GM18507 (cell line): ENCODE measurements around the gene GPATCH11.

ENCODE experiments used
- DNase-seq: peaks from one replicate; pipeline ENCODE4 v3.0.0; 2011; ENCODE audit warnings: low read depth; ENCODE audit not compliant: insufficient read length; ENCODE audit errors: extremely low spot score
- FAIRE-seq: peaks from 2 replicates; lab custom pipeline; 2011; peaks lifted over from hg19 to GRCh38; lab: Jason Lieb, UNC

Gene GPATCH11

GRCh38 chr2:37102588-37102987 is 18.3 kb downstream of the GPATCH11 start:
- FAIRE-seq (no peak), DNase-seq (no peak)

- DNase-seq (no peak), FAIRE-seq (no peak)
Observed at GRCh38 chr2:37104178-37104577, 19.9 kb downstream of the GPATCH11 start.

- DNase-seq (no peak), FAIRE-seq (no peak)
Observed at GRCh38 chr2:37105150-37105549, 20.8 kb downstream of the GPATCH11 start.

GRCh38 chr2:37109523-37109922 is 25.2 kb downstream of the GPATCH11 start:
- DNase-seq (no peak), FAIRE-seq (no peak)

- DNase-seq, result no peak
Observed at GRCh38 chr2:37110306-37111212, 26.2 kb downstream of the GPATCH11 start.

GRCh38 chr2:37111958-37112357 is 27.6 kb downstream of the GPATCH11 start:
- DNase-seq, result no peak
- no peak for FAIRE-seq

More at GRCh38 chr2:37110306-37111212, 26.2 kb downstream of the GPATCH11 start:
- no peak for FAIRE-seq

- FAIRE-seq, result no peak
Observed at GRCh38 chr2:37117566-37117965, 33.2 kb downstream of the GPATCH11 start.

GRCh38 chr2:37119157-37119556 is 34.8 kb downstream of the GPATCH11 start:
- FAIRE-seq, result no peak
- no peak for DNase-seq

More at GRCh38 chr2:37117566-37117965, 33.2 kb downstream of the GPATCH11 start:
- no peak for DNase-seq

GRCh38 chr2:37125416-37125815 is 41.1 kb downstream of the GPATCH11 start:
- no peak for FAIRE-seq
- DNase-seq, result no peak

GRCh38 chr2:37132914-37133313 is 48.6 kb downstream of the GPATCH11 start:
- DNase-seq (no peak), FAIRE-seq (no peak)

GRCh38 chr2:37142546-37142945 is 58.2 kb downstream of the GPATCH11 start:
- FAIRE-seq, result no peak
- no peak for DNase-seq

- DNase-seq (no peak), FAIRE-seq (no peak)
Observed at GRCh38 chr2:37143974-37144373, 59.7 kb downstream of the GPATCH11 start.

GRCh38 chr2:37146062-37146461 is 61.7 kb downstream of the GPATCH11 start:
- DNase-seq (no peak), FAIRE-seq (no peak)

- no peak for FAIRE-seq
- DNase-seq, result no peak
Observed at GRCh38 chr2:37148325-37148724, 64.0 kb downstream of the GPATCH11 start.
